Measurements from ENCODE around the gene ZBTB2.

GRCh38 chr6:151409679-151410078, 18.3 kb upstream of the ZBTB2 start:
- TF ChIP-seq CTCF (IDR thresholded peaks at IDR 0.05; ENCODE audit: low read depth, low read length, poor library complexity, severe bottlenecking): no peak
- no peak for TF ChIP-seq EZH2phosphoT487 (IDR thresholded peaks at IDR 0.05; ENCODE audit: borderline replicate concordance, low read length)

Data from DOHH2 (cell line).